HCT116 (cell line): ENCODE measurements around the gene FER. TPM values are rescaled to one million over a fixed set of nuclear protein-coding genes. Genes with fewer than 3 reads are reported as not detected.

Source experiments
- ATAC-seq: fragments of 200-7000 bp; cut with Tn5 transposase; 2 replicates; pipeline ENCODE4 v1.9.1; 2020; ENCODE audit warnings: mild to moderate bottlenecking, moderate library complexity
- BruUV-seq: library from RNA; stranded (reverse); fragments of 400-500 nt; replicated peaks from 2 replicates; lab custom pipeline; 2021; lab: Mats Ljungman, UMichigan
- CTCF ChIA-PET: fragments of 300-600 bp; sonication (Branson Sonifier 250); formaldehyde crosslinking; loops from one replicate; lab custom pipeline; 2021; ENCODE audit warnings: antibody characterized with exemption; lab: Charles Lee
- POLR2A ChIA-PET: fragments of 300-600, 350-600 bp; sonication (Branson Sonifier 250); formaldehyde crosslinking; loops from one replicate; lab custom pipeline; 2021; ENCODE audit warnings: antibody characterized with exemption; lab: Charles Lee
- RAD21 ChIA-PET, 2 experiments: fragments of 300-600 bp; sonication (Branson Sonifier 250); formaldehyde crosslinking; loops; one replicate each; lab custom pipeline; 2023; ENCODE audit warnings: low total read pairs in 2 of 2; ENCODE audit not compliant: uncharacterized antibody in 2 of 2, unreplicated experiment in 2 of 2, low non-redundant PET in 1 of 2; lab: Charles Lee
- DNase-seq: peaks from one replicate; pipeline ENCODE4 v3.0.0-alpha.2; 2010; ENCODE audit warnings: low read depth, low spot score
- H2AFZ ChIP-seq: fragments of 200-600 bp; shearing (Covaris generic), sonication (generic); 2 replicates; pipeline ENCODE4 v1.6.1; 2017; ENCODE audit warnings: low read depth, mixed run types, mixed read lengths, antibody characterized with exemption, low read length; ENCODE audit not compliant: poor library complexity, severe bottlenecking
- H3K27ac ChIP-seq: 2 replicates; pipeline ENCODE4 v1.5.1; 2012; ENCODE audit warnings: low read depth, low read length
- H3K27me3 ChIP-seq: fragments of 200-600 bp; sonication (generic); 2 replicates; pipeline ENCODE4 v1.6.1; 2016; ENCODE audit warnings: mixed run types, low read length, mixed read lengths; ENCODE audit not compliant: insufficient read depth
- H3K36me3 ChIP-seq, 2 experiments: fragments of 200-500 bp in 1 of 2; fragments of 200-600 bp in 1 of 2; sonication (Bioruptor generic) in 1 of 2; sonication (generic) in 1 of 2; 2 replicates each; pipeline versions ENCODE4 v1.5.1 to v1.6.1; 2014 to 2016; ENCODE audit warnings: low read length in 2 of 2, inconsistent platforms in 1 of 2, mixed read lengths in 1 of 2, mixed run types in 1 of 2; ENCODE audit not compliant: insufficient read depth in 2 of 2, control insufficient read depth in 1 of 2
- H3K4me1 ChIP-seq, 2 experiments: fragments of 200-600 bp in 1 of 2; sonication (generic) in 1 of 2; 2 replicates each; pipeline versions ENCODE4 v1.5.1 to v1.6.1; 2012 to 2017; ENCODE audit warnings: low read length in 2 of 2, inconsistent platforms in 1 of 2, mild to moderate bottlenecking in 1 of 2, mixed read lengths in 1 of 2, mixed run types in 1 of 2, moderate library complexity in 1 of 2; ENCODE audit not compliant: insufficient read depth in 2 of 2, control insufficient read depth in 1 of 2
- H3K4me2 ChIP-seq: fragments of 200-600 bp; sonication (generic); 2 replicates; pipeline ENCODE4 v1.6.1; 2017; ENCODE audit warnings: mixed run types, low read length, mixed read lengths
- H3K4me3 ChIP-seq, 2 experiments: fragments of 200-600 bp in 1 of 2; sonication (generic) in 1 of 2; replicated peaks in 1 of 2; 2 replicates each; pipeline ENCODE4 v1.5.1; 2011 to 2016; ENCODE audit warnings: low read length in 2 of 2, control low read depth in 1 of 2, low read depth in 1 of 2, mild to moderate bottlenecking in 1 of 2, mixed read lengths in 1 of 2, mixed run types in 1 of 2
- H3K79me2 ChIP-seq: fragments of 200-600 bp; sonication (generic); 2 replicates; pipeline ENCODE4 v1.6.1; 2017; ENCODE audit warnings: mild to moderate bottlenecking, mixed run types, low read length, moderate library complexity, mixed read lengths; ENCODE audit not compliant: insufficient read depth
- H3K9ac ChIP-seq: fragments of 200-600 bp; sonication (generic); 2 replicates; pipeline ENCODE4 v1.6.1; 2016; ENCODE audit warnings: low read length, mixed read lengths
- H3K9me2 ChIP-seq: fragments of 200-600 bp; sonication (generic), shearing (Covaris generic); 2 replicates; pipeline ENCODE4 v1.6.1; 2017; ENCODE audit warnings: mixed run types, mild to moderate bottlenecking, moderate library complexity; ENCODE audit not compliant: insufficient read depth
- H3K9me3 ChIP-seq, 2 experiments: fragments of 200-500 bp in 1 of 2; fragments of 200-600 bp in 1 of 2; sonication (Bioruptor generic) in 1 of 2; sonication (generic) in 1 of 2; 2 replicates each; pipeline ENCODE4 v1.6.1; 2014 to 2017; ENCODE audit warnings: low read length in 2 of 2, mixed read lengths in 2 of 2, inconsistent platforms in 1 of 2, low read depth in 1 of 2, mild to moderate bottlenecking in 1 of 2, mixed run types in 1 of 2, moderate library complexity in 1 of 2; ENCODE audit not compliant: control insufficient read depth in 1 of 2, insufficient read depth in 1 of 2
- H4K20me1 ChIP-seq: fragments of 200-600 bp; sonication (generic), shearing (Covaris generic); 2 replicates; pipeline ENCODE4 v1.6.1; 2017; ENCODE audit warnings: mixed run types, mild to moderate bottlenecking, moderate library complexity; ENCODE audit not compliant: insufficient read depth
- ATF3 ChIP-seq: IDR thresholded peaks from 2 replicates; pipeline ENCODE4 v1.6.1; 2012
- CBX3 ChIP-seq: IDR thresholded peaks from 2 replicates; pipeline ENCODE4 v1.6.1; 2012; ENCODE audit warnings: low read depth
- ELF1 ChIP-seq: IDR thresholded peaks from 2 replicates; pipeline ENCODE4 v1.6.1; 2012; ENCODE audit warnings: low read depth, borderline replicate concordance
- EZH2 ChIP-seq: fragments of 200-600 bp; sonication (generic); IDR thresholded peaks from 2 replicates; pipeline ENCODE4 v1.6.1; 2017; ENCODE audit warnings: antibody characterized with exemption, mixed run types
- EZH2phosphoT487 ChIP-seq: fragments of 200-600 bp; IDR thresholded peaks from 2 replicates; pipeline ENCODE4 v1.6.1; 2018; ENCODE audit warnings: antibody characterized with exemption, borderline replicate concordance
- FOSL1 ChIP-seq: IDR thresholded peaks from 2 replicates; pipeline ENCODE4 v1.6.1; 2012; ENCODE audit warnings: low read depth
- JUND ChIP-seq: IDR thresholded peaks from 2 replicates; pipeline ENCODE4 v1.6.1; 2012
- POLR2A ChIP-seq: IDR thresholded peaks from 2 replicates; pipeline ENCODE4 v1.7.0; 2011; ENCODE audit warnings: borderline replicate concordance; ENCODE audit not compliant: insufficient read depth, insufficient read length; ENCODE audit errors: extremely low read depth
- POLR2AphosphoS5 ChIP-seq: IDR thresholded peaks from 2 replicates; pipeline ENCODE4 v1.6.1; 2011; ENCODE audit warnings: mild to moderate bottlenecking, low read depth, low read length, moderate library complexity
- RAD21 ChIP-seq: IDR thresholded peaks from 2 replicates; pipeline ENCODE4 v1.6.1; 2012; ENCODE audit warnings: low read depth, mild to moderate bottlenecking
- REST ChIP-seq: IDR thresholded peaks from 2 replicates; pipeline ENCODE4 v1.6.1; 2012; ENCODE audit warnings: low read depth
- SIN3A ChIP-seq: IDR thresholded peaks from 2 replicates; pipeline ENCODE4 v1.6.1; 2012; ENCODE audit warnings: low read depth
- SP1 ChIP-seq: IDR thresholded peaks from 2 replicates; pipeline ENCODE4 v1.6.1; 2012; ENCODE audit warnings: low read depth
- TCF7L2 ChIP-seq: IDR thresholded peaks from 2 replicates; pipeline ENCODE4 v1.7.0; 2011; ENCODE audit warnings: borderline replicate concordance, inconsistent platforms; ENCODE audit not compliant: insufficient read depth, insufficient read length; ENCODE audit errors: extremely low read depth
- YY1 ChIP-seq: IDR thresholded peaks from 2 replicates; pipeline ENCODE4 v1.6.1; 2011; ENCODE audit warnings: low read length, low read depth, moderate library complexity, mild to moderate bottlenecking; ENCODE audit not compliant: insufficient replicate concordance; ENCODE audit errors: extremely low read depth
- ZFX ChIP-seq: fragments of 450-650 bp; IDR thresholded peaks from 2 replicates; pipeline ENCODE4 v1.6.1; 2017
- ZNF274 ChIP-seq: fragments of 200-500 bp; sonication (Bioruptor generic); IDR thresholded peaks from 2 replicates; pipeline ENCODE4 v1.6.1; 2014; ENCODE audit warnings: mild to moderate bottlenecking, low read depth, low read length, inconsistent platforms
- intact Hi-C: fragments of 100-400 bp; cut with micrococcal nuclease; formaldehyde crosslinking; loops from 2 replicates; pipeline ENCODE4 v1.10.0; 2022
- total RNA-seq: library from RNA; stranded (reverse); gene quantifications from one replicate; pipeline ENCODE4 v1.2.1, GENCODE V29; 2021; ENCODE audit not compliant: unreplicated experiment
- TF ChIP-seq, protein P1 (sequence below): IDR thresholded peaks from 2 replicates; pipeline ENCODE4 v1.6.1; 2011; ENCODE audit warnings: mild to moderate bottlenecking, low read length, moderate library complexity; ENCODE audit not compliant: insufficient replicate concordance; ENCODE audit errors: extremely low read depth
- TF ChIP-seq, protein P2 (sequence below): IDR thresholded peaks from 2 replicates; pipeline ENCODE4 v1.6.1; 2012

Gene FER
- total RNA-seq, 1 experiment from 2014 or later: 32.0 TPM

- H3K4me3 ChIP-seq: no peak overlapping the region
- no peaks in the 10 kb centered on the region for H3K4me1 ChIP-seq
- H3K36me3 ChIP-seq: no peaks in the 10 kb centered on the region
- no peak overlapping the region for H3K27ac ChIP-seq
- no peaks in the 10 kb centered on the region for H4K20me1 ChIP-seq
- H3K79me2 ChIP-seq: no peaks in the 10 kb centered on the region
- TF ChIP-seq REST (no peak), POLR2AphosphoS5 (no peak), ZFX (no peak), TCF7L2 (no peak), FOSL1 (no peak), CBX3 (no peak), ATF3 (no peak), YY1 (no peak), EZH2phosphoT487 (no peak), POLR2A (no peak), SIN3A (no peak), JUND (no peak), ZNF274 (no peak), ELF1 (no peak), RAD21 (no peak), EZH2 (no peak), SP1 (no peak)
- TF ChIP-seq, protein P1, sequence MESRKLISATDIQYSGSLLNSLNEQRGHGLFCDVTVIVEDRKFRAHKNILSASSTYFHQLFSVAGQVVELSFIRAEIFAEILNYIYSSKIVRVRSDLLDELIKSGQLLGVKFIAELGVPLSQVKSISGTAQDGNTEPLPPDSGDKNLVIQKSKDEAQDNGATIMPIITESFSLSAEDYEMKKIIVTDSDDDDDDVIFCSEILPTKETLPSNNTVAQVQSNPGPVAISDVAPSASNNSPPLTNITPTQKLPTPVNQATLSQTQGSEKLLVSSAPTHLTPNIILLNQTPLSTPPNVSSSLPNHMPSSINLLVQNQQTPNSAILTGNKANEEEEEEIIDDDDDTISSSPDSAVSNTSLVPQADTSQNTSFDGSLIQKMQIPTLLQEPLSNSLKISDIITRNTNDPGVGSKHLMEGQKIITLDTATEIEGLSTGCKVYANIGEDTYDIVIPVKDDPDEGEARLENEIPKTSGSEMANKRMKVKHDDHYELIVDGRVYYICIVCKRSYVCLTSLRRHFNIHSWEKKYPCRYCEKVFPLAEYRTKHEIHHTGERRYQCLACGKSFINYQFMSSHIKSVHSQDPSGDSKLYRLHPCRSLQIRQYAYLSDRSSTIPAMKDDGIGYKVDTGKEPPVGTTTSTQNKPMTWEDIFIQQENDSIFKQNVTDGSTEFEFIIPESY: no peak
- TF ChIP-seq, protein P2, sequence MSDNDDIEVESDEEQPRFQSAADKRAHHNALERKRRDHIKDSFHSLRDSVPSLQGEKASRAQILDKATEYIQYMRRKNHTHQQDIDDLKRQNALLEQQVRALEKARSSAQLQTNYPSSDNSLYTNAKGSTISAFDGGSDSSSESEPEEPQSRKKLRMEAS: no peak
- H3K4me2 ChIP-seq: no peak overlapping the region
- DNase-seq (no peak), ATAC-seq (no peak)
- RAD21 ChIA-PET: interaction anchor here in 1 of 2 experiments (0.7 kb wide), 1 partner anchor 94 kb away, joined by 3 read pairs; no protein-coding TSS in a partner anchor
- POLR2A ChIA-PET: no interaction called here
- CTCF ChIA-PET: no interaction called here
- no peaks in the 10 kb centered on the region for H3K27me3 ChIP-seq
- H2AFZ ChIP-seq: no peak overlapping the region
- H3K9me2 ChIP-seq: no peaks in the 10 kb centered on the region
- H3K9ac ChIP-seq: no peak overlapping the region
- H3K9me3 ChIP-seq: no peaks in the 10 kb centered on the region; a peak in 1 of 4 replicates
- BruUV-seq: no TSS peak
- intact Hi-C loops: no loop called here
Measured at GRCh38 chr5:108810717-108811116, 63.0 kb downstream of the FER start.
